ENCODE results near the gene SPIC.

DNA sequence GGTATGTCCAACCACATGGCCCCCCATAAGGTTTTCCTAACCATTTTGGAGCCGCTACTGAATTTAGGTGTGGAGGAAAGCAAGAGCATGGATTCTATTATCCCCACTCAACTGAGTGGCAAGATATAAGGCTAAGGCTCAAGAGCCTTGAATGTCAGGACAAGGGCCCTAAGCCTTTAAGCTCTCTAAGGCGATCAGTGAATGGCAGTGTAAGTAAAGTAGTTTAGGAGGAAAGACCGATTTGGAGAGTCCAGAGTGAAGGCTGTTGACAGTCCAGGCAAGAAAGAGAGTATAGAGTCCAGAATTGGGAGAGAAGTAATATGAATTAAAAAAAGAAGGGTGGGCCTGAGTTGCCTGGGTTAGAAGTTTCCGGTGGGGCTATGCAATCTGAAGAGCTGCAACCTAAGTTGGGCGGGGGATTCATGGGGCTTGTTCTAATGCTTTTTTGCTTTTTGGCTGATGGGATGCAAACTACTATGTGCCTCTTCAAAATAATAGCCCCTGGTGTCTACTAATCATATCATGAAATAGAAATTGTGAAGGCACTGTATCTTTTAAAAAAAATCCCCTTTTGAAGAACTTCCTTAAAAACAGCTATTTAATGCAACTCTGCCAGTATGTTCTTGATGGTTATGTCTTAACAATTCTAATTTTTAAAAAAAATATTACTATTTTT, at the start of gene SPIC:
- TF ChIP-seq POLR2A (IDR thresholded peaks at IDR 0.05; ENCODE audit: low read depth, low read length) = no peak
- no peak for TF ChIP-seq POLR2AphosphoS5 (IDR thresholded peaks at IDR 0.05; ENCODE audit: insufficient read depth, low read depth, low read length)

Data from endothelial cell of umbilical vein (primary cell).